CD14-positive monocyte (primary cell): Measurements from ENCODE around the gene ACSF3. TPM values are rescaled to one million over a fixed set of nuclear protein-coding genes. Genes with fewer than 3 reads are reported as not detected.

Experiments used
- DNase-seq, 3 donors: peaks; one replicate each; pipeline ENCODE4 v3.0.0-alpha.2; 2011 to 2022
- H2AFZ ChIP-seq: 2 replicates; pipeline ENCODE4 v1.6.0; 2012; ENCODE audit warnings: mild to moderate bottlenecking, low read depth, low read length, inconsistent platforms; ENCODE audit not compliant: insufficient read depth, poor library complexity, severe bottlenecking
- H3K27ac ChIP-seq, 2 donors: 1 replicate in 1 of 2; 2 replicates in 1 of 2; pipeline ENCODE4 v1.5.1; 2012 to 2013; ENCODE audit warnings: low read length in 2 of 2, control low read depth in 1 of 2, inconsistent platforms in 1 of 2, low read depth in 1 of 2, mild to moderate bottlenecking in 1 of 2
- H3K27me3 ChIP-seq, 2 donors: one replicate each; pipeline versions ENCODE4 v1.6.0 to v1.6.1; 2011 to 2013; ENCODE audit warnings: low read length in 2 of 2; ENCODE audit not compliant: control insufficient read depth in 2 of 2, insufficient read depth in 2 of 2
- H3K36me3 ChIP-seq, 2 donors: replicated peaks in 1 of 2; 1 replicate in 1 of 2; 2 replicates in 1 of 2; pipeline versions ENCODE4 v1.5.1 to v1.6.1; 2012 to 2013; ENCODE audit warnings: low read length in 2 of 2, control low read depth in 1 of 2, inconsistent platforms in 1 of 2, mild to moderate bottlenecking in 1 of 2; ENCODE audit not compliant: insufficient read depth in 2 of 2, control insufficient read depth in 1 of 2
- H3K4me1 ChIP-seq, 2 donors: 1 replicate in 1 of 2; 2 replicates in 1 of 2; pipeline versions ENCODE4 v1.5.1 to v1.6.1; 2012 to 2013; ENCODE audit warnings: low read length in 2 of 2, control low read depth in 1 of 2, inconsistent platforms in 1 of 2, mild to moderate bottlenecking in 1 of 2, moderate library complexity in 1 of 2; ENCODE audit not compliant: insufficient read depth in 2 of 2, control insufficient read depth in 1 of 2
- H3K4me2 ChIP-seq: replicated peaks from 2 replicates; pipeline ENCODE3; 2012; ENCODE audit warnings: low read length, moderate library complexity, mild to moderate bottlenecking; ENCODE audit not compliant: poor library complexity, severe bottlenecking; ENCODE audit errors: extremely low read depth
- H3K4me3 ChIP-seq, 3 experiments: fragments of 200-600 bp in 1 of 3; sonication (generic) in 1 of 3; replicated peaks in 1 of 3; 1 replicate in 2 of 3; 2 replicates in 1 of 3; pipeline ENCODE4 v1.5.1; 2011 to 2013; ENCODE audit warnings: low read length in 3 of 3, mild to moderate bottlenecking in 3 of 3, control low read depth in 2 of 3, low read depth in 2 of 3, inconsistent platforms in 1 of 3, moderate library complexity in 1 of 3
- H3K79me2 ChIP-seq: 2 replicates; pipeline ENCODE4 v1.6.0; 2012; ENCODE audit warnings: mild to moderate bottlenecking, control low read depth, inconsistent platforms, low read length, moderate library complexity; ENCODE audit not compliant: insufficient read depth
- H3K9ac ChIP-seq: 2 replicates; pipeline ENCODE4 v1.6.0; 2017; ENCODE audit warnings: low read length, mild to moderate bottlenecking; ENCODE audit not compliant: insufficient read depth, poor library complexity, severe bottlenecking
- H3K9me3 ChIP-seq, 2 donors: replicated peaks in 1 of 2; 1 replicate in 1 of 2; 2 replicates in 1 of 2; pipeline versions ENCODE4 v1.5.1 to v1.6.1; 2012 to 2013; ENCODE audit warnings: low read length in 2 of 2, control low read depth in 1 of 2; ENCODE audit not compliant: control insufficient read depth in 1 of 2, insufficient read depth in 1 of 2
- H4K20me1 ChIP-seq: 2 replicates; pipeline ENCODE4 v1.6.0; 2012; ENCODE audit warnings: mild to moderate bottlenecking, low read length, control low read depth, moderate library complexity; ENCODE audit not compliant: insufficient read depth
- H3K27ac Mint-ChIP-seq, 7 donors: one replicate each; pipeline ENCODE4 v1.8.0; 2020; ENCODE audit warnings: mild to moderate bottlenecking in 7 of 7, mixed read lengths in 7 of 7, moderate library complexity in 6 of 7, inconsistent platforms in 2 of 7
- H3K27me3 Mint-ChIP-seq, 3 donors: one replicate each; pipeline ENCODE4 v1.8.0; 2021 to 2022; ENCODE audit warnings: low read depth in 3 of 3, mild to moderate bottlenecking in 3 of 3, mixed read lengths in 3 of 3, moderate library complexity in 3 of 3, inconsistent platforms in 1 of 3
- H3K36me3 Mint-ChIP-seq, 2 donors: one replicate each; pipeline ENCODE4 v1.8.0; 2020; ENCODE audit warnings: mixed read lengths in 2 of 2, inconsistent platforms in 1 of 2, mild to moderate bottlenecking in 1 of 2
- H3K4me1 Mint-ChIP-seq: one replicate; pipeline ENCODE4 v1.8.0; 2020; ENCODE audit warnings: mild to moderate bottlenecking, mixed read lengths
- H3K4me3 Mint-ChIP-seq, 2 donors: one replicate each; pipeline ENCODE4 v1.8.0; 2020; ENCODE audit warnings: mild to moderate bottlenecking in 2 of 2, mixed read lengths in 2 of 2, moderate library complexity in 1 of 2
- H3K9me3 Mint-ChIP-seq, 7 donors: one replicate each; pipeline ENCODE4 v1.8.0; 2020 to 2022; ENCODE audit warnings: mixed read lengths in 7 of 7, mild to moderate bottlenecking in 6 of 7, moderate library complexity in 6 of 7, inconsistent platforms in 2 of 7
- CTCF ChIP-seq: fragments of 200-600 bp; IDR thresholded peaks from one replicate; pipeline ENCODE4 v1.8.0; 2022; ENCODE audit warnings: antibody characterized with exemption, mild to moderate bottlenecking
- WGBS: methylation state at CpG from one replicate; pipeline ENCODE4 v1.1.5; 2013; ENCODE audit warnings: missing lambda C conversion rate; ENCODE audit not compliant: insufficient coverage; 5-methylcytosine and 5-hydroxymethylcytosine counted together
- intact Hi-C, 2 donors: fragments of 100-400 bp; cut with micrococcal nuclease; formaldehyde crosslinking; loops; one replicate each; pipeline versions ENCODE4 v1.15.0 to v1.15.1; 2023
- polyA plus RNA-seq, 3 donors: library from polyadenylated mRNA; depleted of rRNA in 1 of 3; unstranded in 2 of 3; stranded (reverse) in 1 of 3; fragments of 300-500 nt in 2 of 3; fragments of >200 nt in 1 of 3; fragmentation: Illumina TruSeq in 2 of 3; gene quantifications; 1 replicate in 2 of 3; 2 replicates in 1 of 3; pipeline ENCODE4 v1.2.3, GENCODE V29; 2012 to 2021

ACSF3 gene
- polyA plus RNA-seq, 3 donors = 23.5 to 26.7 (median 26.4) TPM

- Histone ChIP-seq H3K27me3 (no peaks in the 10 kb centered on the region), H3K27ac (peak overlapping the region in 1 of 2 donors; percentile 86), H2AFZ (peak overlapping the region; percentile 73), H3K36me3 (no peaks in the 10 kb centered on the region), H4K20me1 (no peaks in the 10 kb centered on the region), H3K4me1 (peaks cover 8 to 23% of the 10 kb centered on the region in 2 donors), H3K79me2 (peaks cover 6% of the 10 kb centered on the region), H3K4me2 (peak overlapping the region; percentile 72), H3K4me3 (peak overlapping the region; percentile 39 to 75 (median 64)), H3K9ac (peak overlapping the region; percentile 76), H3K9me3 (no peaks in the 10 kb centered on the region)
- intact Hi-C loops = no loop called here
- H3K27me3 Mint-ChIP-seq = peaks cover 5 to 13% (median 5%) of the 10 kb centered on the region in 3 donors
- peaks cover 0 to 2% (median 0%) of the 10 kb centered on the region in 7 donors for H3K9me3 Mint-ChIP-seq
- peak in 1 of 3 donors; percentile 3 for DNase-seq
- 74% methylated on average over 40 of the region's 46 CpGs for WGBS
- H3K4me3 Mint-ChIP-seq = peak overlapping the region; percentile 87 to 97
- no peak for TF ChIP-seq CTCF
- H3K36me3 Mint-ChIP-seq = no peaks in the 10 kb centered on the region
- H3K27ac Mint-ChIP-seq = peak overlapping the region; percentile 92 to 99 (median 97)
- peaks cover 10% of the 10 kb centered on the region for H3K4me1 Mint-ChIP-seq
Observed at GRCh38 chr16:89052191-89052889, 41.3 kb upstream of the ACSF3 start.

- Histone ChIP-seq H3K9me3 (no peaks in the 10 kb centered on the region), H3K4me2 (peak overlapping the region; percentile 72), H3K27me3 (no peaks in the 10 kb centered on the region), H3K9ac (peak overlapping the region; percentile 76), H3K4me3 (peak overlapping the region; percentile 39 to 75 (median 64)), H3K79me2 (peaks cover 6% of the 10 kb centered on the region), H2AFZ (peak overlapping the region; percentile 73), H3K27ac (peak overlapping the region in 1 of 2 donors; percentile 86), H3K36me3 (no peaks in the 10 kb centered on the region), H3K4me1 (peaks cover 8 to 23% of the 10 kb centered on the region in 2 donors), H4K20me1 (no peaks in the 10 kb centered on the region)
- no peak for TF ChIP-seq CTCF
- Mint-ChIP-seq H3K4me1 (peaks cover 10% of the 10 kb centered on the region), H3K9me3 (peaks cover 0 to 2% (median 0%) of the 10 kb centered on the region in 7 donors), H3K36me3 (no peaks in the 10 kb centered on the region), H3K27me3 (peaks cover 5 to 12% (median 5%) of the 10 kb centered on the region in 3 donors), H3K4me3 (peak overlapping the region; percentile 87 to 97), H3K27ac (peak overlapping the region; percentile 92 to 99 (median 97))
- 56% methylated on average over 41 of the region's 48 CpGs for WGBS
- intact Hi-C loops = no loop called here
- peak; percentile 81 to 87 (median 85) for DNase-seq
Observed at GRCh38 chr16:89052890-89053724, 40.5 kb upstream of the ACSF3 start.
